Adipocyte (in vitro differentiated cells): ENCODE results near the gene TSPAN15.

Source experiments
- DNase-seq: peaks from one replicate; pipeline ENCODE4 v3.0.0-alpha.2; 2015; ENCODE audit warnings: low read depth
- H3K27me3 ChIP-seq: replicated peaks from 2 replicates; pipeline ENCODE4 v1.7.0; 2013; ENCODE audit warnings: mild to moderate bottlenecking, low read length, moderate library complexity; ENCODE audit not compliant: control insufficient read depth, insufficient read depth
- H3K36me3 ChIP-seq: 2 replicates; pipeline ENCODE4 v1.7.0; 2013; ENCODE audit warnings: low read length, mild to moderate bottlenecking, moderate library complexity; ENCODE audit not compliant: control insufficient read depth, insufficient read depth, severe bottlenecking
- H3K4me1 ChIP-seq: 2 replicates; pipeline ENCODE4 v1.7.0; 2013; ENCODE audit warnings: mild to moderate bottlenecking, low read length, moderate library complexity; ENCODE audit not compliant: control insufficient read depth, insufficient read depth
- H3K4me3 ChIP-seq: 2 replicates; pipeline ENCODE4 v1.7.0; 2013; ENCODE audit warnings: mild to moderate bottlenecking, low read length, moderate library complexity
- H3K9ac ChIP-seq: 2 replicates; pipeline ENCODE4 v1.7.0; 2013; ENCODE audit warnings: mild to moderate bottlenecking, low read length, moderate library complexity
- H3K9me3 ChIP-seq: 2 replicates; pipeline ENCODE4 v1.7.0; 2013; ENCODE audit warnings: mild to moderate bottlenecking, low read length, moderate library complexity; ENCODE audit not compliant: control insufficient read depth

Gene TSPAN15

DNA sequence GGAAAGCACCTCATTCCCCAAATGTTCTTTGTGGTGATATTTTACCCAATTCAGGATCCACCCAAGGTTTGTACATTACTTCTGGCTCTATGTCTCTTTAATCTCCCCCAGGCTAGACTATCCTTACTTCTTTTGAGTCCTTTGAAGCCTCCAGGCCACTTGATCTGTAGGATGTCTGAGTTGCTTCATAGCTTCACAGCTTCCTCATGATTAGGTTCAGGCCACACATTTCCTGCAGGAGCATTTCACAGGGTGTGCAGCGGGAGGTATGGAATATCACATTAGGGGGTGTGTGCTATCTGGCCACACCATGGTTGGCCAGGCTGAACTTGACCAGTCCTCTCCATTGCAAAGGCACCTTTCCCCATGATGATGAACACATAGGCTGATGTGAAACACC lies 18.7 kb downstream of the TSPAN15 start:
- DNase-seq: no peak
- H3K9me3 ChIP-seq: no peaks in the 10 kb centered on the region
- no peaks in the 10 kb centered on the region for H3K27me3 ChIP-seq
- H3K4me1 ChIP-seq: peaks cover 76% of the 10 kb centered on the region
- H3K4me3 ChIP-seq: no peak overlapping the region
- no peak overlapping the region for H3K9ac ChIP-seq
- H3K36me3 ChIP-seq: no peaks in the 10 kb centered on the region

DNA sequence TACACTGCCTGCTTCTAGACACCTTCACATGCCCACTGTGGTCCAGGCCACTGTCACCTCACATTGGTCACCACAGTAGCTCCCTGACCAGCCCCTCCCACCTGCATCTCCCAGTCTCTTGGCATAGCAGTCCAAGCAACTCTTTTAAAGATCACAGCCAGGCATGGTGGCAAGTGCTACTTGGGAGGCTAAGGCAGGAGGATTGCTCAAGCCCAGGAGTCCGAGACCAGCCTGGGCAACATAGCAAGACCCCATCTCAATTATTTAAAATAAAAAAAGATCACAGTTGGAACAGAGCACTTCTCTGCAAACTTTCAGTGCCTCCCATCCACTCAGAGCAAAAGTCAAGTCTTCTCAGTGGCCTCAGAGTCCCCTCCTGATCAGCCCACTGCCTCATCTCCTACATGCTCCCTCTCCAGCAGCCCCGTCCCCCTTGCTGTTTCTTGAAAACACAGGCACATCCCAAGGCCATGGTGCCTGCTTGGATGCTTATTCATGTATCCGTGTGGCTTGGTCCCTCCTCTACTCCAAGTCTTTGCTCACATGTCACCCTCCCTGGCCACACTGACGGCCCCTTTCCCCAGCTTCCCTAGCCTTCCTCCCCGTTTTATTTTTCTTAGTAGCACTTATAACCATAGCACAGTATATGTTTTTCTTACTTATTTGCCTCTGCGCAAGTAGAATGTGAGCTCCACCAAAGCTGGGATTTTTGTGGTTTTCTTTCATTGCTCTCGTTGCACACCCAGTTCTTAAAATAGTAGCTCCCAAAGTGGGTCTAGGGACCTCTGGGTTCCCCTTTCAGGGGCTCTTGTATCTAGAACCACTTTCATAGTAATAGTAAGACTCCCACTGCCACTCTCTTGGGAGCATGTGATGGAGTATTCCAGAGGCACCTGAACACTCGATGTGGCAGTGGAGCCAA lies 19.5 kb downstream of the TSPAN15 start:
- H3K36me3 ChIP-seq: no peaks in the 10 kb centered on the region
- no peaks in the 10 kb centered on the region for H3K27me3 ChIP-seq
- peak; percentile 40 for DNase-seq
- H3K4me3 ChIP-seq: no peak overlapping the region
- H3K4me1 ChIP-seq: peaks cover 78% of the 10 kb centered on the region
- no peaks in the 10 kb centered on the region for H3K9me3 ChIP-seq
- peak overlapping the region; percentile 28 for H3K9ac ChIP-seq

DNA sequence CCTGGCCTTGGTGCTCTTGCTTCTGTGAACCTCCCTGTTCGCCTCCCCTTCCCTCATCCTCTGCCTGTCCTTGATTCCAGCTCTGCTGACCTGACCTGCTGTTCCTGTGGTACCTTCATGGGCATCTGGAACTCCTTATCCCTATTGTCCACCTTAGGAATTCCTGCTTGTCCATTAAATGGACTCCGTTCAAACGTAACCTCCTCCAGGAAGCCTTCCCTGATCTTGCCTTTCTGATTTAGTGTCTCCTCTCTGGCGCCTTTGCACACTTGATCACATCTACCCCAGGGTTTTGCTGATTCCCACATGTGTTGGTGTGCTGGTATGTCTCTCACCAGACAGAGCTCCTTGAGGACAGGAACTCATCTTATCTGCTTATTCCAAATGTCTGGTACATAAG lies 20.9 kb downstream of the TSPAN15 start:
- Histone ChIP-seq H3K27me3 (no peaks in the 10 kb centered on the region), H3K36me3 (no peaks in the 10 kb centered on the region), H3K9ac (peak overlapping the region; percentile 45), H3K9me3 (no peaks in the 10 kb centered on the region), H3K4me1 (peaks cover 77% of the 10 kb centered on the region), H3K4me3 (peak overlapping the region; percentile 18)
- DNase-seq: no peak

DNA sequence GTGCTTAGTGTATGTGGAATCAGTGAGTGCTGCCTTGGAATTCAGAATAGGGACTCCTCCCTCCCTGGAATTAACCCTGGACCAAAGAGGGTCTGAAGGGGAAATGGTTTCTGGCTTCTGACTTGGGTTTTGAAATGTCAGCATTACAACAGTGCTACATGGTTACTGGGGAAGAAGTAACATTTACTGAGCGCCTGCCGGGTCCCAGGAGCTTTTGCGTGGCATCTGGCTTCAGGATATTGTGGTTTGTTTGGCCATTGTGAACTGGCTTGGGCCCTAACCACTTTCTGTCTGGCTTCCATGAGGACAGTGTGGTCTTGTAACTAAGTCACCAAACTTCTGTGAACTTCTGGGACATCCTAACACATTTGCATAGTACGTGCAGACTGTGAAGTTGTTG lies 21.3 kb downstream of the TSPAN15 start:
- peak overlapping the region; percentile 73 for H3K9ac ChIP-seq
- peak overlapping the region; percentile 31 for H3K4me3 ChIP-seq
- peaks cover 73% of the 10 kb centered on the region for H3K4me1 ChIP-seq
- H3K36me3 ChIP-seq: no peaks in the 10 kb centered on the region
- no peaks in the 10 kb centered on the region for H3K27me3 ChIP-seq
- DNase-seq: no peak
- no peaks in the 10 kb centered on the region for H3K9me3 ChIP-seq

DNA sequence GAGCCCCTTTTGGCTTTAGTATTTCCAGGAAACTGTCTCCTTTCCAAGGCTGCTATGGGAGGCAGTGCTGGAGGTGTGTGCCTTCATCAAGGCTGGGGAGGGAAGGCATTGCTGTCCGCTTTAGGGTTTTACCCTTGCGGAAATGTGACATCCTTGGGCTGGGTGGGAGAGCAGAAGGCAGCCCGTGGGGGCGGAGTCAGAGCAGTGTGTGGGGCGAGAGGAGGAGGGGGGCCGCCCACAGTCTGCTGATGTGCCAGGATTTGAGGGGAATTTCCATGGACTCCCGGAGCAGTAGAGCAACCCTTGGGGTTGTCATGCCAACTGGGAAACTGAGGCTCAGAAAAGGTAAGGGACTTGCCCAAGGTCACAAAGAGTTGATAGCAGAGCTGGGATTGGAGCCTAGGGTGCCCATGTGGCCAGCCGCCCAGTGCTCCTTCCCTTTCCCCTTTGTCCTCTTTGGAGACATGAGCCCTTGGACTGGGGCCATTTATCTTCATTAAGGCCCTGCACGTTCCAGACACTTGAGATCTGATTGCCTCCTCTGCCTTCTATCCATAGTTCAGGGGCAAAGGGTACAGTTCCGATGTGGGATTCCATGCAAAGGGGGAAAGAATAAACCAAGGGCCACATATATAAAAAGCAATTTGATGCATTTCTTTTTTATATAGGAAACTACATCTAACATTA lies 22.2 kb downstream of the TSPAN15 start:
- Histone ChIP-seq H3K36me3 (no peaks in the 10 kb centered on the region), H3K4me3 (peak overlapping the region; percentile 31), H3K27me3 (no peaks in the 10 kb centered on the region), H3K9ac (peak overlapping the region; percentile 74), H3K9me3 (no peaks in the 10 kb centered on the region), H3K4me1 (peaks cover 68% of the 10 kb centered on the region)
- DNase-seq: no peak

DNA sequence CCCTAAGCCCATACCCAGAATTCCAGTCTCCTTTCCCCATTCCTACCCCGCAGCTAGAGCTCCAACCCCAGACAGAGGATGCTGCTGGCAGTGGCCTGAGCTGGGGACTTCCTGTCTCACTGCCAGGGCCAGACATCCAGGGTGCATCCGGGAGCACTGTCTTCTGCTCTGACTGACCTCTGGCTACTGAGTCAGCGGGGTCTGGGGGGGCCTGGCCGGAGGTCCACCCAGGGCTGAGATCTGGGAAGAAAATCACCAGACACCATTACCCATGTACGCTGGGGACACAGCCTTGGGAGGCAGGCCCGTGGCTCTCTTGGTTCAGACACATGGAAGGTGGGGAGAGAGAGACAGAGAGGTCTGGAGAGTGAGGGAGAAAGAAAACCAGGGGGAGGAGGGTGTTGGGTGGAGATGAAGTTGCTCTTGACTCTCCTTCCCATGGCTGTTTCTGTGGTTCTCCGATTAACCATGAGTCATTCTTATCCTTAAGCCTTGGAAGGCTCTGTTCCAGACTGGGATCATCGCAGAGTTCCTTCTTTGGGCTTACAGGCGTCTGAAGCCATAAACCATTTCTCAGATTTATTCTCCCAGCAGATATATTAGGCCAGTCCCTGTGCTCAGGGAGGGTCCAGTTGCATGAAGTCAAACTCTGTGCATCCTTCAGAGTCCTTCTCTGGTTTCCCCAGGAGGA lies 23.6 kb downstream of the TSPAN15 start:
- Histone ChIP-seq H3K4me3 (peak overlapping the region; percentile 36), H3K27me3 (no peaks in the 10 kb centered on the region), H3K9ac (peak overlapping the region; percentile 74), H3K36me3 (no peaks in the 10 kb centered on the region), H3K4me1 (peaks cover 70% of the 10 kb centered on the region), H3K9me3 (no peaks in the 10 kb centered on the region)
- peak; percentile 79 for DNase-seq

DNA sequence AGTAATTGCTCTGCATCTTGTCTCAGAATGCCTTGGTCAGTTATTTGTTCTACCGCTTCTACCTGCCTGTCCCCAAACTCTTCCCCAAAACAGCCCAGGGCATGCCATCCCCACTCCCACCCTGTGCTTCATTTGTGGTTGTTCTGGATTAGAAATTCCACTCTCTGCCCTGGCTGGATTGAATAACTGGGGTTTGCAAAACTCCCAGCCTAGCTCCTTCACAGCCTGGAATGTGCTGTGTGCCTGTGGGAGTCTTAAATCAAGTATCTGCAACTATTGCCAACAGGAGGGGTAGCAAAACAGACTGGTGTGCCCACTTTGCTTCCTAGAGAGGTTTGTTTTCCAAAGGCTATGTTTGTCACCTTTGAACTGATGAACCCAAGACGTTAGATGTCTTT lies 24.2 kb downstream of the TSPAN15 start:
- peak; percentile 30 for DNase-seq
- Histone ChIP-seq H3K9me3 (no peaks in the 10 kb centered on the region), H3K9ac (peak overlapping the region; percentile 74), H3K36me3 (no peaks in the 10 kb centered on the region), H3K27me3 (no peaks in the 10 kb centered on the region), H3K4me1 (peaks cover 73% of the 10 kb centered on the region), H3K4me3 (peak overlapping the region; percentile 36)

DNA sequence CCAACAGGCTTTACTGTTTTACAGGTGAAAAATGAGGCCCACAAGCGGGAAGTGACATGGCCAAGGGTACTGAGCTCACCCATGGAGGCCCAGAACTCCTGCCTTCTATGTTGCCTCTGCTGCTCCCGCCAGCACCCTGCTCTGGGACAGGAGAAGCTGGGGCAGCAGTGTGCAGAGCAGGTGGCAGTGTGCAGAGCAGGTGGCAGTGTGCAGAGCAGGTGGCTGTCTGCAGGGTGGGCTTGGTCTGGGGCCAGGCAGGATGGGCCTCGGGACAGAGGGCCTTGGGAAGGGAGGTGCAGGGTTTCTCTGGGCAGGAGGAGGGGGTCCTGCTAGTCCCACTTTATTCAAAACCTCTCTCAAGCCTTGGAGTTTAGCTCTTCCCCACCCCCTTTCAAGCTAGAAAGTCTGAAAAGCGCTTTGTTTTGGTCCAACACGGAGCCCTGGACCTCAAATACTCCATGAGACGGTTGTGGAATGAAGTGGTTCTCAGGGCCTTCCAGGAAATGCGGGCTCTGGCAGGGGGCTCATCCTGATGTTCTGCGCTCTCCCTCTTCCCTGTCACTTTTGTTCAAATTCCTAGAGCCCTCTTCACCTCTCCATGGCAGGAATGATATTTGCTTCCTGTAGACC lies 26.8 kb downstream of the TSPAN15 start:
- Histone ChIP-seq H3K36me3 (no peaks in the 10 kb centered on the region), H3K9ac (no peak overlapping the region), H3K4me1 (peaks cover 63% of the 10 kb centered on the region), H3K9me3 (no peaks in the 10 kb centered on the region), H3K4me3 (no peak overlapping the region), H3K27me3 (no peaks in the 10 kb centered on the region)
- no peak for DNase-seq

DNA sequence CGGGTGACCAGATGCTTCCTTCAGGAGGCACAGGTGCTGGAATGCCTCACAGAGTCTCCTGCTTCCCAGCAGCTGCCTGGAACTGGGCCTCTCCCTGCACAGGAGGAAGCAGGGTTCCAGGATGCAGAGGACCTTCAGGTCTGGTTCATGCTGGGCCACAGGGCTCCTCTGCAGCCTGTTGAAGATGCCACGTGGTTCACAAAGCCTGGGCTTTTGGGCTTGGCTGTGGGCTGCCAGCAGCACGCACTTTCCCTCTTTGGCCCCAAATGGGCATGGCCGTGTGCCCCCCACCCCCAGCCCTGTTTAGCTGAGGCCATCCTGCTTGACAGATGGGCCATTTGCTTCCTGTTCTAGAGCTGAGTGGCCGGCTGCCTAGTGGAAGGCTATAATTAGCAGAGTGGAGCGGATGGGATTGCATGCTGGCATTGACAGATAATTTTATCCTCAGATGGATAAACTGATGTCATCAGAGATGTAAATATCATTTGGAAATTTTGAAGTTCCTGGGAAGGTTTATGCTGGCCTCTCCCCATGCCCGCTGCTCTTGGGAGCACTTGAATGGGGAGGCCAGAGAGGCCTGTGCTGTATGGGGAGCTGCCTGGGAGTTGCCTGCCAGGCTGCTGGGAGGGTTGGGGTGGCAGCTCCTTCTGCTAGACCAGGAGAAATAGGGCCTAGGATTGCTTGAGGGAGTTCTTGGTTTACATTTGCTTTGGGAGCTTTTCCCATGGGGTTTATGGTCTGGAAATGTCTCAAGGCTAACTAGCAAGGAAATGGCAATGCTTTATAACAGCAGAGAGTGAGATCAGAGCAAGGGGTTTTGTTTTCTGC lies 28.2 kb downstream of the TSPAN15 start:
- H3K27me3 ChIP-seq: no peaks in the 10 kb centered on the region
- no peaks in the 10 kb centered on the region for H3K9me3 ChIP-seq
- DNase-seq: peak; percentile 52
- peaks cover 59% of the 10 kb centered on the region for H3K4me1 ChIP-seq
- H3K9ac ChIP-seq: peak overlapping the region; percentile 60
- H3K4me3 ChIP-seq: no peak overlapping the region
- no peaks in the 10 kb centered on the region for H3K36me3 ChIP-seq

DNA sequence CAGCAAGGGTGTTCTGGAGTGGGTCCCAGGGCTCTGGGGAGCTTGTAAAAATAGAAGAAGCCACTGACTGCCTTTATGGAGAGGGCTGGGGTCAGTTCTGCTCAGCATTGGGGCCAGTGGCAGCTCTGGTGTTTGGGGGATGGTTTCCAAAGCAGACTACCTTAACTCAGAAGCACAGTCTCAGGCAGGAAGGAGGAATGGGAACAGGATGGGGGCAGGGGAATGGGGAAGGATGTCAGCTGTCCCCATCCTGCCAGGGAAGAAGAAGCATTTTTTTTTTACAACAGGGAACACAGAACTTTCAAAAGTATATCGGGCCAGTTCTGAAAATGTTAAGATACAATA lies 28.8 kb downstream of the TSPAN15 start:
- no peaks in the 10 kb centered on the region for H3K27me3 ChIP-seq
- DNase-seq: no peak
- H3K9me3 ChIP-seq: no peaks in the 10 kb centered on the region
- no peaks in the 10 kb centered on the region for H3K36me3 ChIP-seq
- peak overlapping the region; percentile 60 for H3K9ac ChIP-seq
- H3K4me3 ChIP-seq: no peak overlapping the region
- H3K4me1 ChIP-seq: peaks cover 53% of the 10 kb centered on the region
